Measurements from ENCODE around the gene FAM200A.
"Not testable (repeated sequence)": the region's sequence is repeated elsewhere in the genome, so short reads cannot be mapped to it uniquely, and the experiment has no call there.

FAM200A gene

GRCh38 chr7:99573257-99573656 lies 21.3 kb upstream of the FAM200A start:
- no peaks in the 10 kb centered on the region for H3K27me3 ChIP-seq (ENCODE audit: control insufficient read depth, insufficient read depth, low read length)
- H3K9ac ChIP-seq (ENCODE audit: low read length) = no peak overlapping the region
- no peak overlapping the region for H3K27ac ChIP-seq (ENCODE audit: low read length)
- no peaks in the 10 kb centered on the region for H3K9me3 ChIP-seq (ENCODE audit: control insufficient read depth, low read depth, low read length)
- no peak overlapping the region for H3K4me3 ChIP-seq (ENCODE audit: low read length)
- H3K4me1 ChIP-seq (ENCODE audit: control insufficient read depth, low read depth, low read length) = peaks cover 18% of the 10 kb centered on the region
- H3K36me3 ChIP-seq (ENCODE audit: control insufficient read depth, low read depth, low read length) = peaks cover 35% of the 10 kb centered on the region

DNA sequence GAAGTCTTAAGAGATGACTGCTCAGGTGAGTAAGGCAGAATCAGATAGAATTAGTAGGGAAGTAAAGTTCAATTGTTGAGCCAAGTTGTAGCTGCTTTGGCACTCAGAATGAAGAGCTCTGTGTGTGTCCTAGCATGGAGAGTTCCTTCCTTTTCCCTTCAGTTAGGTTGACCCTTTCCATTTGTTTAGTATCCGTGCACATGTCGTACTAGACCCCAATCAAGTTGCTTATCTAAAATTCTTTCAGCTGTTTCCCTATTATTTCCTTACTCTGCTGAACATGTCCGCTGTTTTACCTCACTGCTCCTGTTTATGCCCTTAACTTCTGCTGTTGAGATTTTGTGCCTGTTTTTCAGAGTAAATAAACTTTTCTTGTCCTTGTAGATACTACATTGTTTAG lies 19.9 kb upstream of the FAM200A start:
- Histone ChIP-seq H3K9ac (ENCODE audit: low read length) (no peak overlapping the region), H3K36me3 (ENCODE audit: control insufficient read depth, low read depth, low read length) (peaks cover 35% of the 10 kb centered on the region), H3K4me1 (ENCODE audit: control insufficient read depth, low read depth, low read length) (peaks cover 18% of the 10 kb centered on the region), H3K9me3 (ENCODE audit: control insufficient read depth, low read depth, low read length) (no peaks in the 10 kb centered on the region), H3K27me3 (ENCODE audit: control insufficient read depth, insufficient read depth, low read length) (no peaks in the 10 kb centered on the region), H3K4me3 (ENCODE audit: low read length) (no peak overlapping the region), H3K27ac (ENCODE audit: low read length) (no peak overlapping the region)

DNA sequence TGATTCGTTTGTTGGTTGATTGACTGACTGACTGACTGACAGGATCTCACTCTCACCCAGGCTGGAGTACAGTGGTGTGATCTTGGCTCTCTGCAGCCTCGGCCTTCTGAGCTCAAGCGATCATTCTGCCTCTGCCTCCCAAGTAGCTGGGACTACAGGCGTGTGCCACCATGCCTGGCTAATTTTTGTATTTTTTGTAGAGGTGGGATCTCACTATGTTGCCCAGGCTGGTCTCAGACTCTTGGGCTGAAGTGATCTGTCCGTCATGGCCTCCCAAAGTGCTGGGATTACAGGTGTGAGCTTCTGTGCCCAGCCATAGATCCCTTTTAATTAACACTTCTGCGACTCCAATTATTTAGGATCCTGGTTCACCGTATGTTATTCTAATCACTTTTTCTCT lies 16.9 kb upstream of the FAM200A start:
- not testable (repeated sequence) for H3K27ac ChIP-seq (ENCODE audit: low read length); H3K4me3 ChIP-seq (ENCODE audit: low read length); H3K9ac ChIP-seq (ENCODE audit: low read length); H3K27me3 ChIP-seq (ENCODE audit: control insufficient read depth, insufficient read depth, low read length); H3K9me3 ChIP-seq (ENCODE audit: control insufficient read depth, low read depth, low read length); H3K4me1 ChIP-seq (ENCODE audit: control insufficient read depth, low read depth, low read length)
- H3K36me3 ChIP-seq (ENCODE audit: control insufficient read depth, low read depth, low read length) = peaks cover 59% of the 10 kb centered on the region

GRCh38 chr7:99563650-99564049 lies 11.7 kb upstream of the FAM200A start:
- H3K4me3 ChIP-seq (ENCODE audit: low read length) = no peak overlapping the region
- H3K36me3 ChIP-seq (ENCODE audit: control insufficient read depth, low read depth, low read length) = peaks cover 59% of the 10 kb centered on the region
- H3K27me3 ChIP-seq (ENCODE audit: control insufficient read depth, insufficient read depth, low read length) = no peaks in the 10 kb centered on the region
- no peak overlapping the region for H3K9ac ChIP-seq (ENCODE audit: low read length)
- H3K9me3 ChIP-seq (ENCODE audit: control insufficient read depth, low read depth, low read length) = no peaks in the 10 kb centered on the region
- no peaks in the 10 kb centered on the region for H3K4me1 ChIP-seq (ENCODE audit: control insufficient read depth, low read depth, low read length)
- H3K27ac ChIP-seq (ENCODE audit: low read length) = no peak overlapping the region

DNA sequence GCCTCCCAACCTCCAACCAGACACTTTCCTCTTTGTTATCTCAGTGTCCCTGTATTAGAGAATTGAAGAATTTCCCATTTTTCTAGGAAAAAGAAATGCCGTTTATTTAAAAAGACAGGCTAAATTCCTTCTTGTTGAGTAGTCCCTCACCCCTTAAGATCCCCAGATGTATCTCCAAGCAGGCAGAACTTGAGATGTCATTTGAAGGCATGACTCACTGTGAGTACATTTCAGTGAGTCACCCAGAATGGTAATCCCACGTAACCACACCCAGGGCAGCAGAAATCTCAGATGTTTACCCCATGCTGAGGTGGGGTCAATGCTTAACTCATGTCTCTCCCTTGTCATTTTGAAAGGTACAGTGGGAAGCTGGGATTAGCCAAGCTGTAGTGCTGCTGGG lies 10.9 kb upstream of the FAM200A start:
- no peaks in the 10 kb centered on the region for H3K9me3 ChIP-seq (ENCODE audit: control insufficient read depth, low read depth, low read length)
- no peaks in the 10 kb centered on the region for H3K4me1 ChIP-seq (ENCODE audit: control insufficient read depth, low read depth, low read length)
- peaks cover 59% of the 10 kb centered on the region for H3K36me3 ChIP-seq (ENCODE audit: control insufficient read depth, low read depth, low read length)
- no peak overlapping the region for H3K27ac ChIP-seq (ENCODE audit: low read length)
- no peak overlapping the region for H3K9ac ChIP-seq (ENCODE audit: low read length)
- no peak overlapping the region for H3K4me3 ChIP-seq (ENCODE audit: low read length)
- H3K27me3 ChIP-seq (ENCODE audit: control insufficient read depth, insufficient read depth, low read length) = no peaks in the 10 kb centered on the region

GRCh38 chr7:99562114-99562784 lies 10.3 kb upstream of the FAM200A start:
- Histone ChIP-seq H3K9ac (ENCODE audit: low read length) (no peak overlapping the region), H3K4me1 (ENCODE audit: control insufficient read depth, low read depth, low read length) (no peaks in the 10 kb centered on the region), H3K9me3 (ENCODE audit: control insufficient read depth, low read depth, low read length) (no peaks in the 10 kb centered on the region), H3K27ac (ENCODE audit: low read length) (no peak overlapping the region), H3K27me3 (ENCODE audit: control insufficient read depth, insufficient read depth, low read length) (no peaks in the 10 kb centered on the region), H3K4me3 (ENCODE audit: low read length) (no peak overlapping the region), H3K36me3 (ENCODE audit: control insufficient read depth, low read depth, low read length) (peaks cover 59% of the 10 kb centered on the region)

DNA sequence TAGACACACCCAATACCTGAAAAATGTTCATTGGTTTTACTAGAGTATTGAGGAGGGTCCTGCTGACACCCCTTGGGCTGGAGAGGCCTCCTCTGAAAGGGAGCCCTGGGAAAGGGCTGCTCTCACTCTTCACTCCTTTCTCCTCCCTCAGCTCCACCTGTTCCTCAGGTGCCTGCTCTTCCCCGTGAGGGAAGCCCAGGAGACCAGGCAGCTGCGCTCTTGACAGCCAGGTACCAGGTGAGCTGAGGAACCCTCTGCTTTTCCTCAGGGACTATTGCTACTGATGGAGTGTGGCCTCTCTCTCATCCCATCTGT lies 9.8 kb upstream of the FAM200A start:
- H3K36me3 ChIP-seq (ENCODE audit: control insufficient read depth, low read depth, low read length) = peaks cover 59% of the 10 kb centered on the region
- H3K4me1 ChIP-seq (ENCODE audit: control insufficient read depth, low read depth, low read length) = no peaks in the 10 kb centered on the region
- H3K4me3 ChIP-seq (ENCODE audit: low read length) = no peak overlapping the region
- no peak overlapping the region for H3K9ac ChIP-seq (ENCODE audit: low read length)
- no peak overlapping the region for H3K27ac ChIP-seq (ENCODE audit: low read length)
- no peaks in the 10 kb centered on the region for H3K9me3 ChIP-seq (ENCODE audit: control insufficient read depth, low read depth, low read length)
- no peaks in the 10 kb centered on the region for H3K27me3 ChIP-seq (ENCODE audit: control insufficient read depth, insufficient read depth, low read length)

GRCh38 chr7:99560834-99561736 lies 9.2 kb upstream of the FAM200A start:
- Histone ChIP-seq H3K27ac (ENCODE audit: low read length) (no peak overlapping the region), H3K4me3 (ENCODE audit: low read length) (no peak overlapping the region), H3K36me3 (ENCODE audit: control insufficient read depth, low read depth, low read length) (peaks cover 55% of the 10 kb centered on the region), H3K27me3 (ENCODE audit: control insufficient read depth, insufficient read depth, low read length) (no peaks in the 10 kb centered on the region), H3K9me3 (ENCODE audit: control insufficient read depth, low read depth, low read length) (no peaks in the 10 kb centered on the region), H3K4me1 (ENCODE audit: control insufficient read depth, low read depth, low read length) (no peaks in the 10 kb centered on the region), H3K9ac (ENCODE audit: low read length) (no peak overlapping the region)

DNA sequence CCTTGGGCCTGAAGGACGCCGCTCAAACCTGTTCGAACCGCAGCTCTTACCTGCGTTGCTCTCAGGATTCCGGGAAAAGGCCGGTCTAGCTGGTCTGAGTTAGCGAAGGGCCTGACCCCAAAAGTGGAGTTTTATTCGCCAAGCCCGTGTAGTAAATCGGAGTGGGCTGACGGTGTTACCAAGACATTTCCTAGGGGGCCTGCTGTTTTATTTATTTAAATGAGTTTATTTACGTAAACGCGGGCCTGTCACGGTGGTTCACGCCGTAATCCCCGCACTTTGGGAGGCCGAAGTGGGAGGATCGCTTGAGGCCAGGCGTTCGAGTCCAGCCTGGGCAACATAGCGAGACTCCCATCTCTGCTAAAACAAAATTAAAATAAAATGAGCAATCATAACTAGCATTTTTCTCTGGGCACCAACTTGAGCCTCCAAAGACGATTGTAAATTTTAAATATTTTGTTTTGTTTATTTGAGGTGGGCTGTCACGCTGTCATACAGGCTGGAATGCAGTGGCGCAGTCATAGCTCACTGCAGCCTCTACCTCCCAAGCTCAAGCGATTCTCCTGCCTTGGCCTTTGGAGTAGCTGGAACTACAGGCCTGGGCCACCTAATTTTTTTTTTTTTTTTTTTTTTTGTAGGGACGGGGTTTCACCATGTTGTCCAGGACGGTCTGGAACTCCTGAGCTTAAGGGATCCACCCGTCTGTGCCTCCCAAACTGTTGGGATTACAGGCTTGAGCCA lies 7.4 kb upstream of the FAM200A start:
- H3K27ac ChIP-seq (ENCODE audit: low read length) = peak overlapping the region; percentile 43
- no peaks in the 10 kb centered on the region for H3K27me3 ChIP-seq (ENCODE audit: control insufficient read depth, insufficient read depth, low read length)

GRCh38 chr7:99558306-99559174 lies 6.6 kb upstream of the FAM200A start, which contains the start of gene ZNF655:
ZNF655 (plus strand) TSS chr7:99558642; CDS start chr7:99560560, 1,918 bp downstream.
- no peaks in the 10 kb centered on the region for H3K27me3 ChIP-seq (ENCODE audit: control insufficient read depth, insufficient read depth, low read length)
- peak within 1 kb of the TSS; percentile 98 for H3K9ac ChIP-seq (ENCODE audit: low read length)
- no peaks in the 10 kb centered on the region for H3K4me1 ChIP-seq (ENCODE audit: control insufficient read depth, low read depth, low read length)
- H3K4me3 ChIP-seq (ENCODE audit: low read length) = peak within 1 kb of the TSS; percentile 92
- peaks cover 31% of the 10 kb centered on the region for H3K36me3 ChIP-seq (ENCODE audit: control insufficient read depth, low read depth, low read length)
- H3K27ac ChIP-seq (ENCODE audit: low read length) = peak within 1 kb of the TSS; percentile 92
- no peaks in the 10 kb centered on the region for H3K9me3 ChIP-seq (ENCODE audit: control insufficient read depth, low read depth, low read length)

More for the DNA sequence above, 7.4 kb upstream of the FAM200A start:
- H3K36me3 ChIP-seq (ENCODE audit: control insufficient read depth, low read depth, low read length) = peaks cover 39% of the 10 kb centered on the region
- no peaks in the 10 kb centered on the region for H3K4me1 ChIP-seq (ENCODE audit: control insufficient read depth, low read depth, low read length)
- no peaks in the 10 kb centered on the region for H3K9me3 ChIP-seq (ENCODE audit: control insufficient read depth, low read depth, low read length)
- peak overlapping the region; percentile 92 for H3K4me3 ChIP-seq (ENCODE audit: low read length)
- peak overlapping the region; percentile 98 for H3K9ac ChIP-seq (ENCODE audit: low read length)

DNA sequence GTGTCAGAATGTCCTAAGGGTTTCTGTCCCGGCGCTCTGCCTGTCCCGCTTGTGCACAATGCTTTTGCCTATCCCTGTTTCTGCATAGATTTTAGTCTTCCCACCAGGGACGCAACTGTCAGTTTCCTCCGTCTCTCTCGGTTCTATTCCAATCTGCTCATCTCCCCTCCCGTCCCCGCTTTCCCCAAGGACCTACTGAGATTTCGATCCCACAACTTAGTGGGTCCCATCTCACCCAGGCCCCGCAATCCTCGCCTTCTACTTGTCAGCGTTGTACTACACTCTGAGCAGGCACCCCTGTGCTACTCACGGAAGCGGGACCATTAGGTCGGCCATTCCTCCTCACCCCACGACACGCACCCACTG lies 6.0 kb upstream of the FAM200A start:
- H3K4me3 ChIP-seq (ENCODE audit: low read length) = peak overlapping the region; percentile 92
- H3K27me3 ChIP-seq (ENCODE audit: control insufficient read depth, insufficient read depth, low read length) = no peaks in the 10 kb centered on the region
- H3K36me3 ChIP-seq (ENCODE audit: control insufficient read depth, low read depth, low read length) = peaks cover 27% of the 10 kb centered on the region
- H3K27ac ChIP-seq (ENCODE audit: low read length) = peak overlapping the region; percentile 92
- H3K4me1 ChIP-seq (ENCODE audit: control insufficient read depth, low read depth, low read length) = no peaks in the 10 kb centered on the region
- peak overlapping the region; percentile 98 for H3K9ac ChIP-seq (ENCODE audit: low read length)
- no peaks in the 10 kb centered on the region for H3K9me3 ChIP-seq (ENCODE audit: control insufficient read depth, low read depth, low read length)
